H9 (cell line): ENCODE measurements around the gene ZNF362. TPM values are rescaled to one million over a fixed set of nuclear protein-coding genes. Genes with fewer than 3 reads are reported as not detected.

ENCODE experiments used
- DNase-seq: peaks from one replicate; pipeline ENCODE4 v3.0.0-alpha.2; 2017
- H2AFZ ChIP-seq: one replicate; pipeline ENCODE4 v1.6.1; 2013; ENCODE audit warnings: mild to moderate bottlenecking, low read length, control low read depth, moderate library complexity
- H2AK5ac ChIP-seq: 2 replicates; pipeline ENCODE4 v1.6.1; 2013; ENCODE audit warnings: low read length, control low read depth, mixed read lengths; ENCODE audit not compliant: insufficient read length
- H2BK120ac ChIP-seq: one replicate; pipeline ENCODE4 v1.6.1; 2013; ENCODE audit warnings: low read depth, mild to moderate bottlenecking, low read length, control low read depth, inconsistent platforms; ENCODE audit not compliant: poor library complexity, severe bottlenecking
- H2BK12ac ChIP-seq: 2 replicates; pipeline ENCODE4 v1.6.1; 2013; ENCODE audit warnings: low read length, control low read depth, mixed read lengths, low read depth; ENCODE audit not compliant: insufficient read length
- H2BK15ac ChIP-seq: 2 replicates; pipeline ENCODE4 v1.6.1; 2013; ENCODE audit warnings: low read depth, low read length, control low read depth
- H2BK20ac ChIP-seq: one replicate; pipeline ENCODE4 v1.6.1; 2013; ENCODE audit warnings: low read depth, mild to moderate bottlenecking, low read length, control low read depth, inconsistent platforms; ENCODE audit not compliant: poor library complexity, severe bottlenecking
- H2BK5ac ChIP-seq: 2 replicates; pipeline ENCODE4 v1.6.1; 2013; ENCODE audit warnings: low read length, control low read depth, mixed read lengths; ENCODE audit not compliant: insufficient read length
- H3K14ac ChIP-seq: 2 replicates; pipeline ENCODE4 v1.6.1; 2013; ENCODE audit warnings: low read length, control low read depth; ENCODE audit not compliant: insufficient read depth
- H3K18ac ChIP-seq: 2 replicates; pipeline ENCODE4 v1.6.1; 2013; ENCODE audit warnings: low read depth, mild to moderate bottlenecking, mixed read lengths, low read length, control low read depth; ENCODE audit not compliant: insufficient read length
- H3K23ac ChIP-seq: 2 replicates; pipeline ENCODE4 v1.6.1; 2013; ENCODE audit warnings: low read length, control low read depth, mixed read lengths, low read depth; ENCODE audit not compliant: insufficient read length
- H3K23me2 ChIP-seq: 2 replicates; pipeline ENCODE4 v1.6.1; 2013; ENCODE audit warnings: low read depth, mild to moderate bottlenecking, mixed read lengths, low read length, control low read depth; ENCODE audit not compliant: insufficient read length, poor library complexity, severe bottlenecking
- H3K27ac ChIP-seq: 2 replicates; pipeline ENCODE4 v1.5.1; 2013; ENCODE audit warnings: low read length, control low read depth, mixed read lengths, low read depth; ENCODE audit not compliant: insufficient read length
- H3K27me3 ChIP-seq: 2 replicates; pipeline ENCODE4 v1.6.1; 2013; ENCODE audit warnings: low read length, control low read depth, inconsistent platforms; ENCODE audit not compliant: insufficient read depth
- H3K4ac ChIP-seq: 2 replicates; pipeline ENCODE4 v1.6.1; 2013; ENCODE audit warnings: low read depth, mild to moderate bottlenecking, control low read depth, inconsistent platforms, low read length, moderate library complexity
- H3K4me1 ChIP-seq: 2 replicates; pipeline ENCODE4 v1.6.1; 2013; ENCODE audit warnings: low read length, control low read depth, inconsistent platforms; ENCODE audit not compliant: insufficient read depth
- H3K4me2 ChIP-seq: 2 replicates; pipeline ENCODE4 v1.6.1; 2013; ENCODE audit warnings: low read length, control low read depth, mixed read lengths; ENCODE audit not compliant: insufficient read length, insufficient read depth
- H3K56ac ChIP-seq: 2 replicates; pipeline ENCODE4 v1.6.1; 2013; ENCODE audit warnings: low read depth, mild to moderate bottlenecking, mixed read lengths, low read length, control low read depth; ENCODE audit not compliant: insufficient read length
- H3K79me1 ChIP-seq: 2 replicates; pipeline ENCODE4 v1.6.1; 2013; ENCODE audit warnings: low read depth, mild to moderate bottlenecking, moderate library complexity, low read length, control low read depth, inconsistent platforms; ENCODE audit not compliant: insufficient read depth, poor library complexity, severe bottlenecking
- H3K79me2 ChIP-seq: 2 replicates; pipeline ENCODE4 v1.6.1; 2013; ENCODE audit warnings: low read length, control low read depth, inconsistent platforms; ENCODE audit not compliant: insufficient read depth
- H3K9ac ChIP-seq: 2 replicates; pipeline ENCODE4 v1.6.1; 2013; ENCODE audit warnings: low read length, control low read depth, mixed read lengths; ENCODE audit not compliant: insufficient read length; ENCODE audit errors: extremely low read depth
- H3K9me3 ChIP-seq: one replicate; pipeline ENCODE4 v1.6.1; 2013; ENCODE audit warnings: low read depth, low read length, inconsistent platforms; ENCODE audit not compliant: control insufficient read depth
- H3T11ph ChIP-seq: one replicate; pipeline ENCODE4 v1.6.1; 2013; ENCODE audit warnings: mild to moderate bottlenecking, low read length, control low read depth, inconsistent platforms
- H4K20me1 ChIP-seq: one replicate; pipeline ENCODE4 v1.6.1; 2013; ENCODE audit not compliant: control insufficient read depth, insufficient read length, insufficient read depth
- H4K5ac ChIP-seq: 2 replicates; pipeline ENCODE4 v1.6.1; 2013; ENCODE audit warnings: low read depth, mild to moderate bottlenecking, mixed read lengths, low read length, control low read depth; ENCODE audit not compliant: insufficient read length
- H4K8ac ChIP-seq: replicated peaks from 2 replicates; pipeline ENCODE4 v1.6.1; 2013; ENCODE audit warnings: low read length, control low read depth, mixed read lengths, low read depth; ENCODE audit not compliant: insufficient read length
- H4K91ac ChIP-seq: 2 replicates; pipeline ENCODE4 v1.6.1; 2013; ENCODE audit warnings: low read depth, mild to moderate bottlenecking, moderate library complexity, mixed read lengths, low read length, control low read depth; ENCODE audit not compliant: insufficient read length
- H3K27ac Mint-ChIP-seq, 3 experiments: 2 replicates in 2 of 3; 3 replicates in 1 of 3; pipeline ENCODE4 v1.8.0; 2020 to 2021; ENCODE audit warnings: mixed read lengths in 3 of 3, mild to moderate bottlenecking in 1 of 3, moderate library complexity in 1 of 3
- H3K27me3 Mint-ChIP-seq: 2 replicates; pipeline ENCODE4 v1.8.0; 2021; ENCODE audit warnings: low read depth, mild to moderate bottlenecking, moderate library complexity, mixed read lengths
- H3K36me3 Mint-ChIP-seq, 3 experiments: 2 replicates in 2 of 3; 3 replicates in 1 of 3; pipeline ENCODE4 v1.8.0; 2020 to 2021; ENCODE audit warnings: low read depth in 3 of 3, mixed read lengths in 3 of 3; ENCODE audit not compliant: insufficient read depth in 1 of 3
- H3K4me1 Mint-ChIP-seq, 2 experiments: 2 replicates each; pipeline ENCODE4 v1.8.0; 2020; ENCODE audit warnings: mixed read lengths in 2 of 2
- H3K4me3 Mint-ChIP-seq, 2 experiments: 2 replicates in 1 of 2; 3 replicates in 1 of 2; pipeline ENCODE4 v1.8.0; 2020 to 2021; ENCODE audit warnings: mild to moderate bottlenecking in 2 of 2, mixed read lengths in 2 of 2, moderate library complexity in 1 of 2
- H3K9me3 Mint-ChIP-seq, 2 experiments: 2 replicates in 1 of 2; 3 replicates in 1 of 2; pipeline ENCODE4 v1.8.0; 2020; ENCODE audit warnings: mild to moderate bottlenecking in 2 of 2, mixed read lengths in 2 of 2, moderate library complexity in 1 of 2
- WGBS: extraction: QIAGEN DNeasy Blood & Tissue Kit; methylation state at CpG from one replicate; pipeline ENCODE4 v1.1.7; 2013; ENCODE audit warnings: missing lambda C conversion rate, low lambda C conversion rate, mixed read lengths; ENCODE audit not compliant: insufficient read length; ENCODE audit errors: extremely low coverage; 5-methylcytosine and 5-hydroxymethylcytosine counted together
- total RNA-seq: library from RNA; stranded (reverse); gene quantifications from 2 replicates; pipeline ENCODE4 v1.2.1, GENCODE V29; 2021
- TF ChIP-seq, protein P1 (sequence below): fragments of 200-600 bp; sonication (generic); conservative IDR thresholded peaks from 3 replicates; pipeline ENCODE4 v1.8.0; 2021; ENCODE audit warnings: antibody characterized with exemption, mild to moderate bottlenecking

ZNF362 gene
- total RNA-seq, 1 experiment from 2014 or later, result 18.7 TPM

DNA sequence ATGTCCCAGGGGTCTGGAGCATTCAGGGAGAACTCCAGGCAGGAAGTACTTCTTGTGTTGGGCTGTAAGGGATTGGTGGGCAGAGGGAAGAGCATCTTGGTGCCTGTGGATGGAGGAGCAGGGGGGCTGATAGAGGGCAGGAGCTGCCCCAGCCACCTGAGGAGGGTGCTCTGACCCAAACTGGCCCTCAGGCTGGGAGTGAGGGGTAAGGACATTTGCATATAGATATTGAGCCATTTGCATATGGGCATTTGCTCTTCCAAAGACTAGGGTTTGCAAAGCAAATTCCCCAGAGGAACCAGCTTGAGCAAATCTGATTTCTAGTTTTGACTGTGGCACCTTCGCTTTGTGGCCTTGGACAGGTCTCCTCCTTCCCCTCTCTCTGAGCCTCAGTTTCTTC lies 18.2 kb downstream of the ZNF362 start:
- Histone ChIP-seq H3K27me3 (no peaks in the 10 kb centered on the region), H4K91ac (no peak overlapping the region), H2BK20ac (no peak overlapping the region), H2BK12ac (no peak overlapping the region), H3K4me2 (no peak overlapping the region), H3K18ac (no peak overlapping the region), H2BK120ac (no peak overlapping the region), H3K9ac (no peak overlapping the region), H2AFZ (no peak overlapping the region), H2BK5ac (no peak overlapping the region), H4K5ac (no peak overlapping the region), H3K23ac (no peak overlapping the region), H3K4me1 (peaks cover 4% of the 10 kb centered on the region; the same call in 1 of the 2 replicates), H3K9me3 (no peaks in the 10 kb centered on the region), H2BK15ac (no peak overlapping the region), H3K79me2 (no peaks in the 10 kb centered on the region), H3K14ac (no peak overlapping the region), H2AK5ac (no peak overlapping the region), H3T11ph (no peak overlapping the region), H4K20me1 (no peaks in the 10 kb centered on the region), H3K27ac (no peak overlapping the region), H3K79me1 (no peaks in the 10 kb centered on the region), H3K23me2 (no peaks in the 10 kb centered on the region), H3K4ac (no peak overlapping the region), H4K8ac (no peak overlapping the region), H3K56ac (no peak overlapping the region)
- H3K4me3 Mint-ChIP-seq, result no peak overlapping the region
- no CpG with 5 or more reads among the region's 1 CpG for WGBS
- DNase-seq, result no peak
- peaks cover 3 to 29% (median 15%) of the 10 kb centered on the region in 3 experiments for H3K36me3 Mint-ChIP-seq
- no peaks in the 10 kb centered on the region for H3K27me3 Mint-ChIP-seq
- TF ChIP-seq, protein P1, sequence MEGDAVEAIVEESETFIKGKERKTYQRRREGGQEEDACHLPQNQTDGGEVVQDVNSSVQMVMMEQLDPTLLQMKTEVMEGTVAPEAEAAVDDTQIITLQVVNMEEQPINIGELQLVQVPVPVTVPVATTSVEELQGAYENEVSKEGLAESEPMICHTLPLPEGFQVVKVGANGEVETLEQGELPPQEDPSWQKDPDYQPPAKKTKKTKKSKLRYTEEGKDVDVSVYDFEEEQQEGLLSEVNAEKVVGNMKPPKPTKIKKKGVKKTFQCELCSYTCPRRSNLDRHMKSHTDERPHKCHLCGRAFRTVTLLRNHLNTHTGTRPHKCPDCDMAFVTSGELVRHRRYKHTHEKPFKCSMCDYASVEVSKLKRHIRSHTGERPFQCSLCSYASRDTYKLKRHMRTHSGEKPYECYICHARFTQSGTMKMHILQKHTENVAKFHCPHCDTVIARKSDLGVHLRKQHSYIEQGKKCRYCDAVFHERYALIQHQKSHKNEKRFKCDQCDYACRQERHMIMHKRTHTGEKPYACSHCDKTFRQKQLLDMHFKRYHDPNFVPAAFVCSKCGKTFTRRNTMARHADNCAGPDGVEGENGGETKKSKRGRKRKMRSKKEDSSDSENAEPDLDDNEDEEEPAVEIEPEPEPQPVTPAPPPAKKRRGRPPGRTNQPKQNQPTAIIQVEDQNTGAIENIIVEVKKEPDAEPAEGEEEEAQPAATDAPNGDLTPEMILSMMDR, result no peak
- H3K27ac Mint-ChIP-seq, result no peak overlapping the region
- H3K4me1 Mint-ChIP-seq, result peaks cover 26 to 28% of the 10 kb centered on the region in 2 experiments
- no peaks in the 10 kb centered on the region for H3K9me3 Mint-ChIP-seq
